ENCODE measurements around the gene RASGRF2. TPM values are rescaled to one million over a fixed set of nuclear protein-coding genes. Genes with fewer than 3 reads are reported as not detected.
A peak's percentile ranks its signal among the peaks of the same experiment; 100 is the strongest.

The RASGRF2 gene
- total RNA-seq, 1 experiment from 2014 or later: 9.1 TPM

DNA sequence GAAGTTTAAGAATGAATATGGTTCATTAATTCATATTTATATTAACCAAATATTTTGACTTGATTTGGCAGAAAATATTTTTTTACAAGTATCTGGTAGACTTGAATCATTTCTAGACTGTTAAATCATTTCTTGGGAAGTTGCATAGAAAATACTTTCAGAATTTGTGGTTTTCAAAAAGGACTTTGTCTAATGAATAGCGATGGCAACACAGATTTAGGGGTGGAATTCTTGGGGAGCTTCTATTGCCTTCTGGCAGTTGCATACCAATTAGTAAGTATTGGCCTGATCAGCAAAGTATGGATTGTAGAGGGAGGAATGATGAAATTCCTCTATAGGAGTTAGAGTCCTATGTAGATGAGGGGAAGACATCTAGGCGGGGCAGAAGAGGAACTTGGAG, 204.3 kb downstream of the RASGRF2 start:
- no peaks in the 10 kb centered on the region for H3K4me1 ChIP-seq (ENCODE audit: insufficient read depth, low read length, poor library complexity, severe bottlenecking)
- H3K4me3 ChIP-seq (ENCODE audit: low read depth, low read length, poor library complexity, severe bottlenecking): no peak overlapping the region
- no peak for DNase-seq (ENCODE audit: low spot score)
- BruUV-seq (replicated peaks): no TSS peak
- no peaks in the 10 kb centered on the region for H3K9me3 ChIP-seq (ENCODE audit: low read depth, low read length, poor library complexity, severe bottlenecking)
- ChIA-PET CTCF (interaction anchor here (0.7 to 0.9 kb wide), 2 partner anchors 44 to 452 kb away, joined by 3 to 5 read pairs; no protein-coding TSS in a partner anchor), POLR2A (ENCODE audit: low non-redundant PET) (no interaction called here)
- TF ChIP-seq, protein P1, sequence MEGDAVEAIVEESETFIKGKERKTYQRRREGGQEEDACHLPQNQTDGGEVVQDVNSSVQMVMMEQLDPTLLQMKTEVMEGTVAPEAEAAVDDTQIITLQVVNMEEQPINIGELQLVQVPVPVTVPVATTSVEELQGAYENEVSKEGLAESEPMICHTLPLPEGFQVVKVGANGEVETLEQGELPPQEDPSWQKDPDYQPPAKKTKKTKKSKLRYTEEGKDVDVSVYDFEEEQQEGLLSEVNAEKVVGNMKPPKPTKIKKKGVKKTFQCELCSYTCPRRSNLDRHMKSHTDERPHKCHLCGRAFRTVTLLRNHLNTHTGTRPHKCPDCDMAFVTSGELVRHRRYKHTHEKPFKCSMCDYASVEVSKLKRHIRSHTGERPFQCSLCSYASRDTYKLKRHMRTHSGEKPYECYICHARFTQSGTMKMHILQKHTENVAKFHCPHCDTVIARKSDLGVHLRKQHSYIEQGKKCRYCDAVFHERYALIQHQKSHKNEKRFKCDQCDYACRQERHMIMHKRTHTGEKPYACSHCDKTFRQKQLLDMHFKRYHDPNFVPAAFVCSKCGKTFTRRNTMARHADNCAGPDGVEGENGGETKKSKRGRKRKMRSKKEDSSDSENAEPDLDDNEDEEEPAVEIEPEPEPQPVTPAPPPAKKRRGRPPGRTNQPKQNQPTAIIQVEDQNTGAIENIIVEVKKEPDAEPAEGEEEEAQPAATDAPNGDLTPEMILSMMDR (conservative IDR thresholded peaks at IDR 0.05; ENCODE audit: low read depth, low read length): no peak
- TF ChIP-seq EZH2 (IDR thresholded peaks at IDR 0.05; ENCODE audit: borderline replicate concordance, low read depth, low read length, poor library complexity, severe bottlenecking): no peak
- H3K27ac ChIP-seq (ENCODE audit: low read depth, low read length, poor library complexity, severe bottlenecking): no peak overlapping the region
- H3K36me3 ChIP-seq (ENCODE audit: insufficient read depth, low read length, poor library complexity, severe bottlenecking): no peaks in the 10 kb centered on the region
- intact Hi-C loops (cut with micrococcal nuclease; ENCODE audit: unreplicated experiment): loop anchor here (2.0 to 10.0 kb wide), 3 partner anchors 200 to 478 kb away; partner anchors contain the start of gene RASGRF2
- H3K27me3 ChIP-seq (replicated peaks; ENCODE audit: insufficient read depth, low read depth, low read length, poor library complexity): no peaks in the 10 kb centered on the region

DNA sequence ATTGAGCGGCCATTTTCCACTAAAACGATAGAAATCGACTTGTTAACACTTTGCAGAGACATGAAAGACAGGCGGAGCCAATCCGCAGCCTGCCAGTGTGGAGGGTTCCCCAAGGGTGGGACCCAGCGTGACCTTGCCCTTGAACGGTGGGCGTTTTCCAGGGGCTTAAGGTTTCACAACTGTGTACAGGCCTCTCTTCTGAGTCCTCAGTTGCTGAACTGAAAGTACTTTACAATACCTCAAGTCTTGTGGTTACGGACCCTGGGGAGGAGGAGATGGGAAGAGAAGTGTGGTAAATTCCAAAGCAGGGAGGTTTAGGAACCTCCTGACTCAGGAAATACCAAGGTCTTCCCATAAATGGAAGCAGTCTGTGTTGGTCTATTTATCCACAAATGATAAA, 204.8 kb downstream of the RASGRF2 start:
- Histone ChIP-seq H3K27ac (ENCODE audit: low read depth, low read length, poor library complexity, severe bottlenecking) (no peak overlapping the region), H3K9me3 (ENCODE audit: low read depth, low read length, poor library complexity, severe bottlenecking) (no peaks in the 10 kb centered on the region), H3K27me3 (replicated peaks; ENCODE audit: insufficient read depth, low read depth, low read length, poor library complexity) (no peaks in the 10 kb centered on the region), H3K4me3 (ENCODE audit: low read depth, low read length, poor library complexity, severe bottlenecking) (no peak overlapping the region), H3K4me1 (ENCODE audit: insufficient read depth, low read length, poor library complexity, severe bottlenecking) (no peaks in the 10 kb centered on the region), H3K36me3 (ENCODE audit: insufficient read depth, low read length, poor library complexity, severe bottlenecking) (no peaks in the 10 kb centered on the region)
- intact Hi-C loops (cut with micrococcal nuclease; ENCODE audit: unreplicated experiment): loop anchor here (2.0 to 10.0 kb wide), 4 partner anchors 200 to 478 kb away; partner anchors contain the start of gene RASGRF2
- ChIA-PET CTCF (no interaction called here), POLR2A (ENCODE audit: low non-redundant PET) (no interaction called here)
- BruUV-seq (replicated peaks): no TSS peak
- DNase-seq (ENCODE audit: low spot score): no peak
- TF ChIP-seq, protein P1 (conservative IDR thresholded peaks at IDR 0.05; ENCODE audit: low read depth, low read length): no peak
- no peak for TF ChIP-seq EZH2 (IDR thresholded peaks at IDR 0.05; ENCODE audit: borderline replicate concordance, low read depth, low read length, poor library complexity, severe bottlenecking)

DNA sequence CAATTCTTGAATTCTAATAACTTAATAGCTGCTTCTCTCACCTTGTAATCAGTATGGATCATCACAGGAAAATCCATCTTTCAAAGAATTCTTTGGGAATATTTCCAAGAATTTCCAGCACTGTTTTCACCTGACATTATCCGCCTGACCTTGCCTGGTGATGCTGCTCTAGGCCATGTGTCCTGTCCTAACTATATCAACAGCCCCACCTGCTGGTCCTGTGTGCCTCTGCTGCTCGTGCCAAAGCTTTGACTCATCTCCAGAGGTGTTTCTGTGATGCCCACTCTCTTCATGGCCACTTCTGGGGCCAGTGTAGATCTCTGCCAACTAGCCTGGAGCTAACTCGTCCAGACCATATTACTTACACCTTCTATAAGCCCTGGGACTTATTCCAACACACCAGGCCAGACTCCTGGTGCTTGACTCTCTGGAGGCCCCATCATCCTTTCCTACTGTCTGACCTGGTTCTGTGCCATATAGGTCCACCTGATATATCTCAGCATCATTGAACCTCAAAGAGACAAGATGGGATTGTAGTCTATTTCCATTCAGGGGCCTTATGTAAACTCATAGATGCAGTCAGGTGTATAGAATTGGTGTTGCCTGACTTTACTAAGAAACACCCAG, 205.4 kb downstream of the RASGRF2 start:
- ChIA-PET CTCF (no interaction called here), POLR2A (ENCODE audit: low non-redundant PET) (interaction anchor here (0.6 kb wide), 1 partner anchor 260 kb away, joined by 3 read pairs; no protein-coding TSS in a partner anchor)
- H3K36me3 ChIP-seq (ENCODE audit: insufficient read depth, low read length, poor library complexity, severe bottlenecking): no peaks in the 10 kb centered on the region
- intact Hi-C loops (cut with micrococcal nuclease; ENCODE audit: unreplicated experiment): loop anchor here (2.0 to 10.0 kb wide), 4 partner anchors 201 to 479 kb away; partner anchors contain the start of gene RASGRF2
- no TSS peak for BruUV-seq (replicated peaks)
- peak; percentile 77 for DNase-seq (ENCODE audit: low spot score)
- H3K27me3 ChIP-seq (replicated peaks; ENCODE audit: insufficient read depth, low read depth, low read length, poor library complexity): no peaks in the 10 kb centered on the region
- no peak for TF ChIP-seq EZH2 (IDR thresholded peaks at IDR 0.05; ENCODE audit: borderline replicate concordance, low read depth, low read length, poor library complexity, severe bottlenecking)
- TF ChIP-seq, protein P1 (conservative IDR thresholded peaks at IDR 0.05; ENCODE audit: low read depth, low read length): peak; percentile 90
- H3K4me1 ChIP-seq (ENCODE audit: insufficient read depth, low read length, poor library complexity, severe bottlenecking): no peaks in the 10 kb centered on the region
- no peak overlapping the region for H3K27ac ChIP-seq (ENCODE audit: low read depth, low read length, poor library complexity, severe bottlenecking)
- no peak overlapping the region for H3K4me3 ChIP-seq (ENCODE audit: low read depth, low read length, poor library complexity, severe bottlenecking)
- H3K9me3 ChIP-seq (ENCODE audit: low read depth, low read length, poor library complexity, severe bottlenecking): no peaks in the 10 kb centered on the region

Measured in A673 (cell line).